Liver (tissue), 9 donors: ENCODE data around the gene KAZN. TPM values are rescaled to one million over a fixed set of nuclear protein-coding genes. Genes with fewer than 3 reads are reported as not detected.

Experiments
- DNase-seq: peaks from one replicate; pipeline ENCODE4 v3.0.0-alpha.2; 2017; ENCODE audit warnings: low spot score
- H3K27ac ChIP-seq, 2 donors: one replicate each; pipeline ENCODE4 v1.7.0; 2013; ENCODE audit warnings: inconsistent platforms in 2 of 2, low read length in 2 of 2, control low read depth in 1 of 2, low read depth in 1 of 2, mild to moderate bottlenecking in 1 of 2
- H3K27me3 ChIP-seq, 4 donors: one replicate each; pipeline versions ENCODE4 v1.6.1 to v1.7.0; 2013; ENCODE audit warnings: low read length in 3 of 4, inconsistent platforms in 1 of 4, mild to moderate bottlenecking in 1 of 4, moderate library complexity in 1 of 4; ENCODE audit not compliant: control insufficient read depth in 4 of 4, insufficient read depth in 4 of 4
- H3K36me3 ChIP-seq, 4 donors: one replicate each; pipeline versions ENCODE4 v1.6.1 to v1.7.0; 2013; ENCODE audit warnings: low read length in 3 of 4, mild to moderate bottlenecking in 3 of 4, low read depth in 1 of 4, moderate library complexity in 1 of 4; ENCODE audit not compliant: control insufficient read depth in 4 of 4, insufficient read depth in 3 of 4
- H3K4me1 ChIP-seq, 4 donors: one replicate each; pipeline versions ENCODE4 v1.6.1 to v1.7.0; 2013; ENCODE audit warnings: low read length in 3 of 4, mild to moderate bottlenecking in 3 of 4, moderate library complexity in 1 of 4; ENCODE audit not compliant: control insufficient read depth in 4 of 4, insufficient read depth in 4 of 4
- H3K4me3 ChIP-seq, 3 donors: one replicate each; pipeline versions ENCODE4 v1.6.1 to v1.7.0; 2013; ENCODE audit warnings: low read length in 3 of 3, control low read depth in 1 of 3, low read depth in 1 of 3, mild to moderate bottlenecking in 1 of 3
- H3K9ac ChIP-seq, 2 donors: one replicate each; pipeline ENCODE4 v1.7.0; 2013; ENCODE audit warnings: low read length in 2 of 2, mild to moderate bottlenecking in 2 of 2, moderate library complexity in 2 of 2, control low read depth in 1 of 2, low read depth in 1 of 2
- H3K9me3 ChIP-seq, 4 donors: one replicate each; pipeline versions ENCODE4 v1.6.1 to v1.7.0; 2013; ENCODE audit warnings: low read length in 3 of 4; ENCODE audit not compliant: control insufficient read depth in 4 of 4
- ATF3 ChIP-seq: IDR thresholded peaks from 2 replicates; pipeline ENCODE4 v1.6.1; 2016; ENCODE audit warnings: antibody characterized with exemption
- FOXA1 ChIP-seq: IDR thresholded peaks from 2 replicates; pipeline ENCODE4 v1.6.1; 2016; ENCODE audit warnings: antibody characterized with exemption
- GABPA ChIP-seq, 2 donors: IDR thresholded peaks in 1 of 2; conservative IDR thresholded peaks in 1 of 2; 2 replicates each; pipeline ENCODE4 v1.6.1; 2016; ENCODE audit warnings: antibody characterized with exemption in 2 of 2, mild to moderate bottlenecking in 1 of 2, moderate library complexity in 1 of 2
- NR2F2 ChIP-seq: IDR thresholded peaks from 2 replicates; pipeline ENCODE4 v1.6.1; 2016; ENCODE audit warnings: antibody characterized with exemption
- RAD21 ChIP-seq, 2 donors: IDR thresholded peaks; 2 replicates each; pipeline ENCODE4 v1.6.1; 2016; ENCODE audit warnings: antibody characterized with exemption in 2 of 2, mild to moderate bottlenecking in 2 of 2
- REST ChIP-seq: IDR thresholded peaks from 2 replicates; pipeline ENCODE4 v1.6.1; 2016; ENCODE audit warnings: antibody characterized with exemption, mild to moderate bottlenecking
- RXRA ChIP-seq, 2 donors: IDR thresholded peaks; 2 replicates each; pipeline ENCODE4 v1.6.1; 2017 to 2018; ENCODE audit warnings: antibody characterized with exemption in 2 of 2, mild to moderate bottlenecking in 1 of 2
- TAF1 ChIP-seq: conservative IDR thresholded peaks from 2 replicates; pipeline ENCODE4 v1.6.1; 2016; ENCODE audit warnings: antibody characterized with exemption, mild to moderate bottlenecking
- YY1 ChIP-seq: IDR thresholded peaks from 2 replicates; pipeline ENCODE4 v1.6.1; 2016; ENCODE audit warnings: antibody characterized with exemption, mild to moderate bottlenecking
- WGBS: extraction: QIAGEN DNeasy Blood & Tissue Kit; methylation state at CpG from one replicate; pipeline ENCODE4 v1.1.7; 2013; 5-methylcytosine and 5-hydroxymethylcytosine counted together
- polyA plus RNA-seq, 2 donors: library from polyadenylated mRNA; stranded (reverse) in 1 of 2; unstranded in 1 of 2; fragments of 200-250 nt in 1 of 2; fragments of >200 nt in 1 of 2; fragmentation: Nextera tagmentation in 1 of 2; extraction: Ambion mirVana in 1 of 2; gene quantifications; one replicate each; pipeline versions ENCODE4 v1.2.1 to v1.2.3, GENCODE V29; 2013 to 2015
- total RNA-seq, 2 donors: library from RNA; depleted of rRNA; stranded (reverse); fragments of >200 nt; gene quantifications; one replicate each; pipeline ENCODE4 v1.2.3, GENCODE V29; 2014
- TF ChIP-seq, protein P1 (sequence below): fragments of 150-350 bp; IDR thresholded peaks from 2 replicates; pipeline ENCODE4 v1.5.1; 2017; ENCODE audit warnings: improper control_type of control experiment, low read depth, low read length; ENCODE audit not compliant: missing input control
- TF ChIP-seq, protein P2 (sequence below): IDR thresholded peaks from 2 replicates; pipeline ENCODE4 v1.6.1; 2016; ENCODE audit warnings: antibody characterized with exemption
- donor health status: healthy.
- donor health status: healthy.
- donor health status: healthy.
- donor health status: healthy.
- donor health status: healthy.

The KAZN gene
- total and polyA plus RNA-seq, 4 donors, result 1.9 to 6.9 (median 2.4) TPM

GRCh38 chr1:14647777-14648176 lies 49.3 kb downstream of the KAZN start:
- Histone ChIP-seq H3K9me3 (peaks cover 0 to 5% (median 0%) of the 10 kb centered on the region in 4 donors), H3K4me3 (no peak overlapping the region), H3K4me1 (no peaks in the 10 kb centered on the region), H3K9ac (no peak overlapping the region), H3K27me3 (no peaks in the 10 kb centered on the region), H3K36me3 (no peaks in the 10 kb centered on the region), H3K27ac (no peak overlapping the region)
- 49% methylated on average over 3 of the region's 3 CpGs for WGBS
- no peak for TF ChIP-seq RAD21 (IDR thresholded peaks at IDR 0.05)
- peak; percentile 84 for TF ChIP-seq NR2F2
- no peak for TF ChIP-seq RXRA (IDR thresholded peaks at IDR 0.05)
- no peak for TF ChIP-seq GABPA (IDR thresholded peaks at IDR 0.05 in 1 of 2, conservative IDR thresholded peaks at IDR 0.05 in 1 of 2)
- DNase-seq, result no peak

GRCh38 chr1:14648391-14648790 lies 49.9 kb downstream of the KAZN start:
- no peaks in the 10 kb centered on the region for H3K36me3 ChIP-seq
- H3K27me3 ChIP-seq, result no peaks in the 10 kb centered on the region
- no peak overlapping the region for H3K9ac ChIP-seq
- H3K4me3 ChIP-seq, result no peak overlapping the region
- no peak for TF ChIP-seq NR2F2
- TF ChIP-seq FOXA1, result no peak
- TF ChIP-seq, protein P1, sequence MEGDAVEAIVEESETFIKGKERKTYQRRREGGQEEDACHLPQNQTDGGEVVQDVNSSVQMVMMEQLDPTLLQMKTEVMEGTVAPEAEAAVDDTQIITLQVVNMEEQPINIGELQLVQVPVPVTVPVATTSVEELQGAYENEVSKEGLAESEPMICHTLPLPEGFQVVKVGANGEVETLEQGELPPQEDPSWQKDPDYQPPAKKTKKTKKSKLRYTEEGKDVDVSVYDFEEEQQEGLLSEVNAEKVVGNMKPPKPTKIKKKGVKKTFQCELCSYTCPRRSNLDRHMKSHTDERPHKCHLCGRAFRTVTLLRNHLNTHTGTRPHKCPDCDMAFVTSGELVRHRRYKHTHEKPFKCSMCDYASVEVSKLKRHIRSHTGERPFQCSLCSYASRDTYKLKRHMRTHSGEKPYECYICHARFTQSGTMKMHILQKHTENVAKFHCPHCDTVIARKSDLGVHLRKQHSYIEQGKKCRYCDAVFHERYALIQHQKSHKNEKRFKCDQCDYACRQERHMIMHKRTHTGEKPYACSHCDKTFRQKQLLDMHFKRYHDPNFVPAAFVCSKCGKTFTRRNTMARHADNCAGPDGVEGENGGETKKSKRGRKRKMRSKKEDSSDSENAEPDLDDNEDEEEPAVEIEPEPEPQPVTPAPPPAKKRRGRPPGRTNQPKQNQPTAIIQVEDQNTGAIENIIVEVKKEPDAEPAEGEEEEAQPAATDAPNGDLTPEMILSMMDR, result no peak
- no peak for TF ChIP-seq GABPA (IDR thresholded peaks at IDR 0.05 in 1 of 2, conservative IDR thresholded peaks at IDR 0.05 in 1 of 2)
- TF ChIP-seq RXRA (IDR thresholded peaks at IDR 0.05), result no peak
- TF ChIP-seq, protein P2, sequence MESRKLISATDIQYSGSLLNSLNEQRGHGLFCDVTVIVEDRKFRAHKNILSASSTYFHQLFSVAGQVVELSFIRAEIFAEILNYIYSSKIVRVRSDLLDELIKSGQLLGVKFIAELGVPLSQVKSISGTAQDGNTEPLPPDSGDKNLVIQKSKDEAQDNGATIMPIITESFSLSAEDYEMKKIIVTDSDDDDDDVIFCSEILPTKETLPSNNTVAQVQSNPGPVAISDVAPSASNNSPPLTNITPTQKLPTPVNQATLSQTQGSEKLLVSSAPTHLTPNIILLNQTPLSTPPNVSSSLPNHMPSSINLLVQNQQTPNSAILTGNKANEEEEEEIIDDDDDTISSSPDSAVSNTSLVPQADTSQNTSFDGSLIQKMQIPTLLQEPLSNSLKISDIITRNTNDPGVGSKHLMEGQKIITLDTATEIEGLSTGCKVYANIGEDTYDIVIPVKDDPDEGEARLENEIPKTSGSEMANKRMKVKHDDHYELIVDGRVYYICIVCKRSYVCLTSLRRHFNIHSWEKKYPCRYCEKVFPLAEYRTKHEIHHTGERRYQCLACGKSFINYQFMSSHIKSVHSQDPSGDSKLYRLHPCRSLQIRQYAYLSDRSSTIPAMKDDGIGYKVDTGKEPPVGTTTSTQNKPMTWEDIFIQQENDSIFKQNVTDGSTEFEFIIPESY, result no peak
- TF ChIP-seq YY1, result no peak
- no peak for DNase-seq
- WGBS, result 62% methylated on average over 3 of the region's 3 CpGs
- H3K27ac ChIP-seq, result no peak overlapping the region
- H3K4me1 ChIP-seq, result no peaks in the 10 kb centered on the region
- H3K9me3 ChIP-seq, result peaks cover 0 to 3% (median 0%) of the 10 kb centered on the region in 4 donors

DNA sequence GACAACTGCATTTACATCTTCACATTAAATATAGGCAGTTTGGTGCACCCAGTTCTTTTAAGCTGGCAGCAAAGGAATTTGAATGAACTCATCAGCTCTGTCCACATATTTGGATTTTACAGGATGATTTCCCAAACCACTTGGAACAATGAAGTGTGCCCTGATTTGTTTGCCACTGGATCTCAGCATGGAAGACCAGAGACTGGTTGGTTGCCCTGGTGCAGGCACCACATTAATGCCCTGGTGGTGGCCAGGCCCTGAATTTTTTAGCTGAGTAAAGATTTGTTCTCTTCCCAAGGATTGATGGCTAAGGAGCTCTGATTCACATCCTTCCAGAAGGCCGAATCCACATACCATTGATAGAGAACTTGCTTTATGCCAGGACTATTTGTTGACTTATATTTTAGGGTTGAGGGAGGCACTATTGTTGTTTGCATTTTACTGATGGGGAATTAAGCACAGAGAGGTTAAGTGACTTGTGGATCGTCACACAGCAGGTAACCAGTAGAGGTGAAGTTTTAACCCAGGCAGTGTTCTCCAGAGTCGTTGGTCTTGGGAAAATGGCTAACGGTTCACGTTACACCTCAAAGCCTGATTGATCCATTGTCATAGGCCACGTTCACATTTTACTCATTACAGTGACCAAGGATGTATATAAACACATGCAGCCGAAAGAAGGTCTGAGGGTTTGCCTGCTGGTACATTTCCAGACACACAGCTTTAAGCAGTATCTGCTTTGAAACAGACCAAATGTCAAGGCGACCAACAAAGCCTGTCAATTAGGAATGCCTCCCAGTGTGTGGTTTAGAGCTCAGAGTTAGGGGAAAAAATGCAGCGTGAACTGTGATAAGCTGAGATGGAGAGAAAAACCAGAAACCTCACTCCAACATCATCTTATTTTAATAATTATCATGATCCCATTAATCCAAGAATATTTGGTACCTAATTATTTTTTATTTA lies 50.7 kb downstream of the KAZN start:
- no peak for DNase-seq
- H3K4me1 ChIP-seq, result no peaks in the 10 kb centered on the region
- WGBS, result 75% methylated on average over 9 of the region's 9 CpGs
- H3K9ac ChIP-seq, result no peak overlapping the region
- no peaks in the 10 kb centered on the region for H3K36me3 ChIP-seq
- H3K9me3 ChIP-seq, result peaks cover 0 to 3% (median 0%) of the 10 kb centered on the region in 4 donors
- no peaks in the 10 kb centered on the region for H3K27me3 ChIP-seq
- H3K4me3 ChIP-seq, result no peak overlapping the region
- no peak overlapping the region for H3K27ac ChIP-seq
- TF ChIP-seq ATF3 (no peak), GABPA (IDR thresholded peaks at IDR 0.05 in 1 of 2, conservative IDR thresholded peaks at IDR 0.05 in 1 of 2) (no peak), RXRA (IDR thresholded peaks at IDR 0.05) (no peak), TAF1 (no peak), REST (no peak)
- TF ChIP-seq, protein P2, result no peak
- TF ChIP-seq, protein P1, result no peak
